GM23248 (cell line): ENCODE results near the gene DNAJC7.

ENCODE experiments used
- EZH2 ChIP-seq: fragments of 200-600 bp; sonication (generic); IDR thresholded peaks from 2 replicates; pipeline ENCODE4 v1.6.1; 2018; ENCODE audit warnings: antibody characterized with exemption, mild to moderate bottlenecking; ENCODE audit not compliant: insufficient read depth, poor library complexity, severe bottlenecking
- EZH2phosphoT487 ChIP-seq: fragments of 200-600 bp; sonication (generic); IDR thresholded peaks from 2 replicates; pipeline ENCODE4 v1.6.1; 2018; ENCODE audit warnings: antibody characterized with exemption, moderate library complexity, mild to moderate bottlenecking, low read depth; ENCODE audit not compliant: insufficient read depth

GRCh38 chr17:42010898-42011516 lies 6.2 kb downstream of the DNAJC7 start:
- TF ChIP-seq EZH2 (no peak), EZH2phosphoT487 (no peak)
